ENCODE data around the gene GRPR.
"Not testable (repeated sequence)": the region's sequence is repeated elsewhere in the genome, so short reads cannot be mapped to it uniquely, and the experiment has no call there.

The GRPR gene

DNA sequence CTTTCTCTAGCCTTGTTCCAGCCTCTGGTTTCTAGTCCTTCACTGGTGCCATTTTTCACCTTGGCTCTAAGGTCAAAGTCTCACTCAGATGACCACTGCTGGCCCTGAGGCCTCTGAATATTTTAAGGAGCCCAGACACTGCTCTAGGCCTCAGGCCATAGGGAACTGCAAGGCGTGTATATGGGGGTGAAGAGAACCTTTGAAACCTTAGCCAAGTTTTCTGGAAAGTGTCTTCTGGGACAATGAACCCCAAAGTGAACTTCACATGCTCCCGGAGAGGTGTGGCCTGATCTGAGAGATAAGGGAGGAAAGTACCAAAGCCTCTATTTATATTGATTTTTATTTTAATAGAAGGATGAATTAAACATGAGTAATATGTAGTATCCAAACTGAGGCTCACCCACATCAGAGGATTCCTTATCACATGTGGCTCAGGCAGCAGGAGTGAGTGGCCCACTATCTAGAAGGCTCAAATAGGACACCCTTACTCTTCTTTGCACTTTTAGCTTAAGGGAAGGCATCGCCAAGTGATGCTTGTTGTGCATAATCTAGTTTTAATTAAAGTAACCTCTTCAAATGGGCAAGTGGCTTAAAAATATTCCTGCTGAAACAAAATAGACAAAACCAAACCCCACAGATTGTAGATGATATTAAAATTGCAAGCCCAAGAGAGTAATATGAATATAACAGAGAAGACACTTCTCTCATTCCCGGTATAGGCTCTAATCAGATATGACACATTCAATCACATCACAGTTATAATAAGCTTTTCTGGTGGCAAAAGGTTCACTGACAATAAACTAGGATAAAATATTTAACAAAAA, 18.3 kb downstream of the GRPR start:
- no peak for DNase-seq (ENCODE audit: low read depth)
- no peak for TF ChIP-seq CTCF (conservative IDR thresholded peaks at IDR 0.05; ENCODE audit: low read depth, low read length)
- no peak overlapping the region for H3K4me3 ChIP-seq (ENCODE audit: low read depth, low read length)

- no peak for DNase-seq (ENCODE audit: low read depth)
- H3K4me3 ChIP-seq (ENCODE audit: low read depth, low read length), result no peak overlapping the region
- TF ChIP-seq CTCF (conservative IDR thresholded peaks at IDR 0.05; ENCODE audit: low read depth, low read length), result no peak
These were observed 18.8 kb downstream of the GRPR start for GRCh38 chrX:16142246-16142558.

DNA sequence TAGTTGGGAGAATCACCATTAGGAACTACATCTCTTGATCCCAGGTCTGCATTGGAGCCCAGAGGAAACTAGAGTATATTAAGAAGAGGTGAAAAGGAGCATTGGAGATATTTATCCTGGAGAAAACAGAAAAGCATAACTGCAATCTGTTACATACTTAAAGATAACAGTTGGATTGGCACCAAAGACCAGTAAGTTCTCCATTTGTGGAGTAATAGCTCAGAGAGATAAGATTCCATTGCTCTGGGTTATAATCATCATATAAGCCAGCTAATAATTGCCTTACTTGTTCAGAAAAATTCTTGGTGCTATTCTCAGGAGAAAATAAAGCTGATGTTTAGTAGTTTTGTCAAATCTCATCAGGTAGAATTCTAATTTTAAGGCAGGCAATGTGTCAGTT, 20.6 kb downstream of the GRPR start:
- TF ChIP-seq CTCF (conservative IDR thresholded peaks at IDR 0.05; ENCODE audit: low read depth, low read length), result no peak
- DNase-seq (ENCODE audit: low read depth), result no peak
- no peak overlapping the region for H3K4me3 ChIP-seq (ENCODE audit: low read depth, low read length)

- H3K4me3 ChIP-seq (ENCODE audit: low read depth, low read length), result no peak overlapping the region
- no peak for DNase-seq (ENCODE audit: low read depth)
- TF ChIP-seq CTCF (conservative IDR thresholded peaks at IDR 0.05; ENCODE audit: low read depth, low read length), result no peak
These were observed 21.1 kb downstream of the GRPR start for GRCh38 chrX:16144420-16144819.

- not testable (repeated sequence) for DNase-seq (ENCODE audit: low read depth); H3K4me3 ChIP-seq (ENCODE audit: low read depth, low read length)
These were observed 21.7 kb downstream of the GRPR start for GRCh38 chrX:16145093-16145492.

DNA sequence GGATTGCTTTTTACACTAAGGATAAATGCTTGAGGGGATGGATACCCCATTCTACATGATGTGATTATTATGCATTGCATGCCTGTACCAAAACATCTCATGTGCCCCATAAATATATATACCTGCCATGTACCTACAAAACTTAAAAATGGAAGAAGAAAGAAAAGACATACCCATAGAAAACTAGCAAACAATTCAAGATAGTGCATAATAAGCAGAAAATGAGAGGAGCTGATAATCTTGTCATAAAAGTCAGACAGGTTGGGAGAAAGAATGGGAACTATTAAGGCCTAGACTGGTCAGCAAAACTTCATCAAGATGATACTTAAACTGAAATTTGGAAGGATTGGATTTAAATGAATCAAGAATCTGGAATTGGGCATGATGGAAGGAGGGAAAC, 22.3 kb downstream of the GRPR start:
- no peak for TF ChIP-seq CTCF (conservative IDR thresholded peaks at IDR 0.05; ENCODE audit: low read depth, low read length)
- H3K4me3 ChIP-seq (ENCODE audit: low read depth, low read length), result no peak overlapping the region
- no peak for DNase-seq (ENCODE audit: low read depth)

- no peak overlapping the region for H3K4me3 ChIP-seq (ENCODE audit: low read depth, low read length)
- TF ChIP-seq CTCF (conservative IDR thresholded peaks at IDR 0.05; ENCODE audit: low read depth, low read length), result no peak
- no peak for DNase-seq (ENCODE audit: low read depth)
These were observed 25.5 kb downstream of the GRPR start for GRCh38 chrX:16148896-16149295.
